BJ (cell line): ENCODE data around the gene RARRES2. TPM values are rescaled to one million over a fixed set of nuclear protein-coding genes. Genes with fewer than 3 reads are reported as not detected.

ENCODE experiments used
- CTCF ChIA-PET: fragments of 350-600 bp; formaldehyde crosslinking; extraction: SDS; loops from one replicate; lab custom pipeline; 2021; ENCODE audit warnings: antibody characterized with exemption, inconsistent platforms; lab: Yijun Ruan, JAX
- POLR2A ChIA-PET: fragments of 300-600 bp; sonication (Branson Sonifier 250); formaldehyde crosslinking; extraction: SDS; loops from one replicate; lab custom pipeline; 2021; ENCODE audit warnings: antibody characterized with exemption; lab: Charles Lee
- DNase-seq: peaks from one replicate; pipeline ENCODE4 v3.0.0-alpha.2; 2011; ENCODE audit warnings: low read depth
- H3K27me3 ChIP-seq: 2 replicates; pipeline ENCODE4 v1.6.0; 2011; ENCODE audit warnings: low read length; ENCODE audit not compliant: control insufficient read depth, insufficient read depth
- H3K36me3 ChIP-seq: 2 replicates; pipeline ENCODE4 v1.5.1; 2011; ENCODE audit warnings: low read length; ENCODE audit not compliant: control insufficient read depth, insufficient read depth
- H3K4me3 ChIP-seq: 2 replicates; pipeline ENCODE4 v1.5.1; 2011; ENCODE audit warnings: low read depth, mild to moderate bottlenecking, control low read depth, low read length
- CTCF ChIP-seq: IDR thresholded peaks from 2 replicates; pipeline ENCODE4 v1.5.1; 2011; ENCODE audit warnings: low read depth, mild to moderate bottlenecking, control low read depth, inconsistent platforms, low read length, moderate library complexity; ENCODE audit not compliant: insufficient read depth
- polyA plus RNA-seq: library from polyadenylated mRNA; depleted of rRNA; stranded (reverse); fragments of >200 nt; gene quantifications from 2 replicates; pipeline ENCODE4 v1.2.3, GENCODE V29; 2011

The RARRES2 gene
- polyA plus RNA-seq, 1 experiment = 6.3 TPM

- no peaks in the 10 kb centered on the region for H3K36me3 ChIP-seq
- peaks cover 20% of the 10 kb centered on the region for H3K27me3 ChIP-seq
- POLR2A ChIA-PET = interaction anchor here (0.6 kb wide), 1 partner anchor 27 kb away, joined by 10 read pairs; no protein-coding TSS in a partner anchor
- no peak overlapping the region for H3K4me3 ChIP-seq
- CTCF ChIA-PET = interaction anchor here (1.1 to 1.9 kb wide), 2 partner anchors 17 to 82 kb away, joined by 3 to 5 read pairs; no protein-coding TSS in a partner anchor
- TF ChIP-seq CTCF = no peak
- DNase-seq = no peak
Measured at GRCh38 chr7:150339409-150339809, 2.0 kb downstream of the RARRES2 start.

GRCh38 chr7:150338166-150338829 lies 3.1 kb downstream of the RARRES2 start:
- DNase-seq = no peak
- ChIA-PET CTCF (interaction anchor here (0.6 to 1.0 kb wide), 2 partner anchors 17 to 721 kb away, joined by 3 to 5 read pairs; no protein-coding TSS in a partner anchor), POLR2A (no interaction called here)
- Histone ChIP-seq H3K27me3 (peaks cover 20% of the 10 kb centered on the region), H3K4me3 (no peak overlapping the region), H3K36me3 (no peaks in the 10 kb centered on the region)
- TF ChIP-seq CTCF = no peak

- Histone ChIP-seq H3K36me3 (no peaks in the 10 kb centered on the region), H3K27me3 (peaks cover 17% of the 10 kb centered on the region), H3K4me3 (no peak overlapping the region)
- ChIA-PET CTCF (interaction anchor here (0.6 to 1.0 kb wide), 2 partner anchors 18 to 721 kb away, joined by 3 to 5 read pairs; no protein-coding TSS in a partner anchor), POLR2A (no interaction called here)
- no peak for TF ChIP-seq CTCF
- DNase-seq = no peak
Measured at GRCh38 chr7:150337659-150338081, 3.8 kb downstream of the RARRES2 start.

- no peaks in the 10 kb centered on the region for H3K36me3 ChIP-seq
- no peak for TF ChIP-seq CTCF
- DNase-seq = no peak
- no peak overlapping the region for H3K4me3 ChIP-seq
- POLR2A ChIA-PET = no interaction called here
- peaks cover 14% of the 10 kb centered on the region for H3K27me3 ChIP-seq
- CTCF ChIA-PET = no interaction called here
Measured at GRCh38 chr7:150337179-150337578, 4.2 kb downstream of the RARRES2 start.

GRCh38 chr7:150336746-150337145 lies 4.7 kb downstream of the RARRES2 start:
- CTCF ChIA-PET = interaction anchor here (0.6 kb wide), 1 partner anchor 787 kb away, joined by 3 read pairs; no protein-coding TSS in a partner anchor
- POLR2A ChIA-PET = no interaction called here

More at GRCh38 chr7:150336746-150337145, 4.7 kb downstream of the RARRES2 start:
- DNase-seq = no peak
- peaks cover 10% of the 10 kb centered on the region for H3K27me3 ChIP-seq
- no peak overlapping the region for H3K4me3 ChIP-seq
- TF ChIP-seq CTCF = no peak
- H3K36me3 ChIP-seq = no peaks in the 10 kb centered on the region
